HT1080 (cell line): ENCODE results near the gene ZNF326. TPM values are rescaled to one million over a fixed set of nuclear protein-coding genes. Genes with fewer than 3 reads are reported as not detected.

Source experiments
- DNase-seq: peaks from one replicate; pipeline ENCODE4 v3.0.0-alpha.2; 2015; ENCODE audit warnings: low read depth
- small RNA-seq: library from RNA; depleted of rRNA; stranded (forward); fragments of <200 nt; gene quantifications from one replicate; pipeline ENCODE3, GENCODE V24; 2014
- total RNA-seq: library from RNA; depleted of rRNA; stranded (reverse); fragments of >200 nt; shearing (Covaris generic); gene quantifications from 2 replicates; pipeline ENCODE4 v1.2.3, GENCODE V29; 2014; rRNA removed

ZNF326 gene
- total RNA-seq, 1 experiment from 2014 or later: 5.5 TPM

GRCh38 chr1:90068611-90069280, 73.8 kb downstream of the ZNF326 start:
- DNase-seq: no peak

GRCh38 chr1:90074137-90074536, 79.2 kb downstream of the ZNF326 start:
- DNase-seq: no peak

GRCh38 chr1:90074566-90074965, 79.7 kb downstream of the ZNF326 start:
- DNase-seq: no peak

- no peak for DNase-seq
Measured at GRCh38 chr1:90074970-90075391, 80.1 kb downstream of the ZNF326 start.

GRCh38 chr1:90083995-90084394, 89.1 kb downstream of the ZNF326 start:
- no peak for DNase-seq

Small RNAs within 50 kb of the gene (small RNA-seq; reads per million reads assigned to genes)
- gene RN7SKP272: not detected

Other genes with a start within 250 kb of the ZNF326 start
- 15.2 and 22.2 TPM in 2 replicates for gene LRRC8D, start 174.1 kb upstream of the ZNF326 start, total RNA-seq